ENCODE results near the gene PRPF40A.
A peak's percentile ranks its signal among the peaks of the same experiment; 100 is the strongest.

The PRPF40A gene

GRCh38 chr2:152651834-152652233 lies 65.4 kb downstream of the PRPF40A start:
- TF ChIP-seq, protein P1, sequence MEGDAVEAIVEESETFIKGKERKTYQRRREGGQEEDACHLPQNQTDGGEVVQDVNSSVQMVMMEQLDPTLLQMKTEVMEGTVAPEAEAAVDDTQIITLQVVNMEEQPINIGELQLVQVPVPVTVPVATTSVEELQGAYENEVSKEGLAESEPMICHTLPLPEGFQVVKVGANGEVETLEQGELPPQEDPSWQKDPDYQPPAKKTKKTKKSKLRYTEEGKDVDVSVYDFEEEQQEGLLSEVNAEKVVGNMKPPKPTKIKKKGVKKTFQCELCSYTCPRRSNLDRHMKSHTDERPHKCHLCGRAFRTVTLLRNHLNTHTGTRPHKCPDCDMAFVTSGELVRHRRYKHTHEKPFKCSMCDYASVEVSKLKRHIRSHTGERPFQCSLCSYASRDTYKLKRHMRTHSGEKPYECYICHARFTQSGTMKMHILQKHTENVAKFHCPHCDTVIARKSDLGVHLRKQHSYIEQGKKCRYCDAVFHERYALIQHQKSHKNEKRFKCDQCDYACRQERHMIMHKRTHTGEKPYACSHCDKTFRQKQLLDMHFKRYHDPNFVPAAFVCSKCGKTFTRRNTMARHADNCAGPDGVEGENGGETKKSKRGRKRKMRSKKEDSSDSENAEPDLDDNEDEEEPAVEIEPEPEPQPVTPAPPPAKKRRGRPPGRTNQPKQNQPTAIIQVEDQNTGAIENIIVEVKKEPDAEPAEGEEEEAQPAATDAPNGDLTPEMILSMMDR (IDR thresholded peaks at IDR 0.05; ENCODE audit: low read depth, low read length) = no peak
- no peaks in the 10 kb centered on the region; the same call in none of the 2 replicates for H3K36me3 ChIP-seq

DNA sequence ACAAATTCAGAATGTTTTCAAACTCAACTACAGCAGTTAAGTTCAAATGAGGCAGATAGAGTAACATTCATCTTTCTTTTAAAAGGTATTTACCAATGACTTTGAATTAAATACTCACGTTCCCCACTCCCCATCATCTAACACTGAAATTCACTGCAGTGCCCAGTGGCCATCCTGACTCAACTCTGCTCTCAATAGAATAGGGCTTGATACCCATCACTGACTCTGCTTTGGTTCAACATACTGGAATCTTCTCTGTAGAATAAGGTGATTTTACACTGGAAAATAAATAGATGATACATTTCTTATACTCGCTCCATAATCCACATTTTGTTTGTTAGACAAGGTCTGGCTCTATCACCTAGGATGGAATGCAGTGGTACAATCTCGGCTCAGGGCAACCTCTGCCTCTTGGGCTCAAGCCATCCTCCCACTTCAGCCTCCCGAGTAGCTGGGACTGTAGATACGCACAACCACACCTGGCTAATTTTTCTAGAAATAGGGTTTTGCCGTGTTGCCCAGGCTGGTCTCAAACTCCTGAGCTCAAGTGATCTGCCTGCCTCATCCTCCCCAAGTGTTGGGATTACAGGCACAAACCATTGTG lies 66.4 kb downstream of the PRPF40A start:
- DNase-seq = no peak
- H3K27me3 ChIP-seq = no peaks in the 10 kb centered on the region
- TF ChIP-seq, protein P1 (IDR thresholded peaks at IDR 0.05; ENCODE audit: low read depth, low read length) = no peak
- no peaks in the 10 kb centered on the region for H3K4me1 ChIP-seq
- no peaks in the 10 kb centered on the region for H3K9me3 ChIP-seq
- H3K4me3 ChIP-seq (ENCODE audit: low read depth, low read length) = no peak overlapping the region
- H3K36me3 ChIP-seq = no peaks in the 10 kb centered on the region; the same call in none of the 2 replicates

More at GRCh38 chr2:152651834-152652233, 65.4 kb downstream of the PRPF40A start:
- Histone ChIP-seq H3K9me3 (no peaks in the 10 kb centered on the region), H3K4me1 (no peaks in the 10 kb centered on the region), H3K4me3 (ENCODE audit: low read depth, low read length) (no peak overlapping the region), H3K27me3 (no peaks in the 10 kb centered on the region)
- DNase-seq = no peak

GRCh38 chr2:152649997-152650396 lies 67.3 kb downstream of the PRPF40A start:
- no peaks in the 10 kb centered on the region for H3K4me1 ChIP-seq
- no peak overlapping the region for H3K4me3 ChIP-seq (ENCODE audit: low read depth, low read length)
- no peak for DNase-seq
- no peaks in the 10 kb centered on the region; the same call in none of the 2 replicates for H3K36me3 ChIP-seq
- TF ChIP-seq, protein P1 (IDR thresholded peaks at IDR 0.05; ENCODE audit: low read depth, low read length) = no peak
- no peaks in the 10 kb centered on the region for H3K27me3 ChIP-seq
- no peaks in the 10 kb centered on the region for H3K9me3 ChIP-seq

- Histone ChIP-seq H3K9me3 (no peaks in the 10 kb centered on the region), H3K4me1 (no peaks in the 10 kb centered on the region), H3K27me3 (no peaks in the 10 kb centered on the region), H3K36me3 (no peaks in the 10 kb centered on the region; the same call in none of the 2 replicates), H3K4me3 (ENCODE audit: low read depth, low read length) (no peak overlapping the region)
- TF ChIP-seq, protein P1 (IDR thresholded peaks at IDR 0.05; ENCODE audit: low read depth, low read length) = 0 out of 2 replicates have a peak, but pooled peaks have one; percentile 4
- DNase-seq = no peak
These were observed 68.9 kb downstream of the PRPF40A start for GRCh38 chr2:152648336-152648735.

DNA sequence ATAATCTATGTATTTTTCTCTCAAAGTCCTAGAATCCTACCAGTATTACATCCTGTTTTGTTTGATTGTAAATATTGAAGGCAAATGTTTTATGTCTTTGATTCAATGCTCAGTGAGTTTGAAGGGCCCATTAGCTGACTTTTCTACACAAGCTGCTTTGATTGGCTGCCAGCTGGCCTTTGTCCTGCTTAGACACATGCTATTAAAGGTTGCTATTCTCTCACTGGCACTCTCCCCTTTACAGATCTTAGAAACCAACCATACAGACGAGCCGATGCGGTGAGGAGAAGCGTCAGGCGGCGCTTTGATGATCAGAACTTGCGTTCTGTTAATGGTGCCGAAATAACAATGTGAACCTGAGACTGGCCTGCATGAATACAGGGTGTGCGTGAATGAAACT lies 69.7 kb downstream of the PRPF40A start:
- DNase-seq = no peak
- H3K9me3 ChIP-seq = no peaks in the 10 kb centered on the region
- no peaks in the 10 kb centered on the region for H3K4me1 ChIP-seq
- H3K36me3 ChIP-seq = no peaks in the 10 kb centered on the region; the same call in none of the 2 replicates
- TF ChIP-seq, protein P1 (IDR thresholded peaks at IDR 0.05; ENCODE audit: low read depth, low read length) = no peak
- H3K27me3 ChIP-seq = no peaks in the 10 kb centered on the region
- H3K4me3 ChIP-seq (ENCODE audit: low read depth, low read length) = no peak overlapping the region

- H3K4me1 ChIP-seq = no peaks in the 10 kb centered on the region
- TF ChIP-seq, protein P1 (IDR thresholded peaks at IDR 0.05; ENCODE audit: low read depth, low read length) = no peak
- H3K27me3 ChIP-seq = no peaks in the 10 kb centered on the region
- DNase-seq = no peak
- H3K9me3 ChIP-seq = no peaks in the 10 kb centered on the region
- H3K36me3 ChIP-seq = no peaks in the 10 kb centered on the region
- H3K4me3 ChIP-seq (ENCODE audit: low read depth, low read length) = no peak overlapping the region
These were observed 70.5 kb downstream of the PRPF40A start for GRCh38 chr2:152646775-152647174.
